Left ventricle myocardium inferior (tissue), 1 donor: Measurements from ENCODE around the gene C2orf76. TPM values are rescaled to one million over a fixed set of nuclear protein-coding genes. Genes with fewer than 3 reads are reported as not detected.

Experiments used
- DNase-seq: peaks from one replicate; pipeline ENCODE4 v3.0.0-alpha.2; 2020
- H3K27ac ChIP-seq: fragments of 200-600 bp; replicated peaks from 2 replicates; pipeline ENCODE4 v1.8.0; 2021
- H3K27me3 ChIP-seq: fragments of 200-600 bp; 2 replicates; pipeline ENCODE4 v1.8.0; 2021; ENCODE audit warnings: low read depth
- H3K36me3 ChIP-seq: fragments of 200-600 bp; 2 replicates; pipeline ENCODE4 v1.8.0; 2021
- H3K4me1 ChIP-seq: fragments of 200-600 bp; 2 replicates; pipeline ENCODE4 v1.8.0; 2021
- H3K4me3 ChIP-seq: fragments of 200-600 bp; 2 replicates; pipeline ENCODE4 v1.8.0; 2021; ENCODE audit warnings: mild to moderate bottlenecking, moderate library complexity
- H3K9me3 ChIP-seq: fragments of 200-600 bp; replicated peaks from 2 replicates; pipeline ENCODE4 v1.8.0; 2021
- CTCF ChIP-seq: fragments of 200-600 bp; IDR thresholded peaks from 2 replicates; pipeline ENCODE4 v1.8.0; 2021; ENCODE audit warnings: antibody characterized with exemption, mild to moderate bottlenecking, borderline replicate concordance
- intact Hi-C: fragments of 100-400 bp; cut with micrococcal nuclease; formaldehyde crosslinking; loops from one replicate; pipeline ENCODE4 v1.11.0; 2022
- total RNA-seq: library from RNA; stranded (reverse); fragmentation: NEBNext Ultra II Directional; extraction: Animal tissue kit (Norgen Biotek cat#: 25700); gene quantifications from one replicate; pipeline ENCODE4 v1.2.1, GENCODE V29; 2021
- donor health status: DM: no; HTN: yes; CAD: no; lungs with severe emphysema.

Gene C2orf76
- total RNA-seq, 1 donor from 2014 or later: 7.3 TPM

- Histone ChIP-seq H3K27ac (no peak overlapping the region), H3K27me3 (no peaks in the 10 kb centered on the region), H3K4me3 (no peak overlapping the region), H3K9me3 (no peaks in the 10 kb centered on the region), H3K36me3 (no peaks in the 10 kb centered on the region), H3K4me1 (peaks cover 4% of the 10 kb centered on the region)
- no peak for DNase-seq
- no peak for TF ChIP-seq CTCF
- intact Hi-C loops: no loop called here
Observed at GRCh38 chr2:119397196-119397595, 30.6 kb upstream of the C2orf76 start.

- H3K27ac ChIP-seq: no peak overlapping the region
- no peaks in the 10 kb centered on the region for H3K36me3 ChIP-seq
- H3K4me3 ChIP-seq: no peak overlapping the region
- no peak for TF ChIP-seq CTCF
- H3K9me3 ChIP-seq: no peaks in the 10 kb centered on the region
- H3K27me3 ChIP-seq: no peaks in the 10 kb centered on the region
- intact Hi-C loops: no loop called here
- DNase-seq: no peak
- peaks cover 11% of the 10 kb centered on the region for H3K4me1 ChIP-seq
Observed at GRCh38 chr2:119393971-119394748, 27.5 kb upstream of the C2orf76 start.

- peak; percentile 50 for DNase-seq
- Histone ChIP-seq H3K9me3 (no peaks in the 10 kb centered on the region), H3K4me1 (peaks cover 32% of the 10 kb centered on the region), H3K27ac (peak overlapping the region; percentile 70), H3K27me3 (no peaks in the 10 kb centered on the region), H3K36me3 (no peaks in the 10 kb centered on the region), H3K4me3 (no peak overlapping the region)
- TF ChIP-seq CTCF: no peak
- intact Hi-C loops: no loop called here
Observed at GRCh38 chr2:119389615-119390306, 23.1 kb upstream of the C2orf76 start.

DNA sequence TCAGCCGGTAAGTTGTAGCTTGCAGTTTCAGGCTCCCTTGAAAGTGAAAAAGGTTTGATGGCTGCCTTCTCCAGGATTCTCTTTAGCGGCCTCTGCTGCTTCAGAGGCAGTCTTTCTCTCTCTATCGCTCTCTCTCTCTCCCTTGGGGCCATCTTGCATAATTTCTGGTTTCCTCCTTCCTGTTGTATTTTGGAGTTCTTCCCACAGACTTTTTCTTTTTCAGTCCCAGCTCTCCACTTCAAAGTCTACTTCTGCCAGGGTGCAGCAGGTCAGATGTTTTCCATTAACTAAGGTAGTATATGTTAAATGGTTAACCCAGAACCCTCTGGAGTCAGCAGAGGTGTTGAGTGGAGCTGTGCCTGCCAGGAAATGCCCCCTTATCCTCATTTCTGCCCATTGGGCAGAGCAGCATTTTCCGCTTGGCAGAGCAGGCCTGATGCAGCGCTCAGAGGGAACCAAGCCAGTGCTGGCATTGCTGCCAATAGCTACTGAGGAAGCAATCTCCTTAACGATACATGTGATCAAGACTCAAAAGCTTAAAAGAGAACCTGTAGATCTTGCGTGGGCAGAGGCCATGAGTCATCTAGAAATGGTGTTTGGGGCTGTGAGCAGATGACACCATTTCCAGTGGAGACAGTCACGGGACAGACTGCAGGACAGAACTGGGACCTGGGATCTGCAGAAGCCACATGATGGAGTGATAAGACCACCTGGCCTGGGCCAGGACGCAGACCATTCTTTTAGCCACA lies 20.9 kb upstream of the C2orf76 start:
- Histone ChIP-seq H3K36me3 (no peaks in the 10 kb centered on the region), H3K27me3 (no peaks in the 10 kb centered on the region), H3K9me3 (no peaks in the 10 kb centered on the region), H3K27ac (peak overlapping the region; percentile 76), H3K4me3 (no peak overlapping the region), H3K4me1 (peaks cover 32% of the 10 kb centered on the region)
- intact Hi-C loops: no loop called here
- peak; percentile 69 for DNase-seq
- peak; percentile 46 for TF ChIP-seq CTCF

DNA sequence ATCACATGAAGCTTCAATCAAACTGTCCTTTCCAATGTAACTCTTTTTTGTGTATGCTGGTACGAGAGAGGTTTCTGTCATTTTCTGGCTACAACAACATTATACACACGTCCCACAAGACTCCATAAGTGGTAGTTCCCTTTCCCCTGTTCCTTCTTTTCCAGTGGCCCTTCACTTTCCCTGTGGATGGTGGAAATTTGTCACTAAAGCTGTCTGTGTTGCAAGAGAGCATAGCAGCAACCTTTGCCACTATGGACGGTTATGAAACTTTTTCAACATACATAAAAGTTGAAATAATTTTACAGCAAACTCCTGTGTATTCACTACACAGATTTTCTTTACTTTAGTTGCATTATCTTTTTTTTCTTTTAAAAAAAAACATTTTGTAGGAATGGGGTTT lies 18.8 kb upstream of the C2orf76 start:
- Histone ChIP-seq H3K9me3 (no peaks in the 10 kb centered on the region), H3K4me3 (no peak overlapping the region), H3K4me1 (peaks cover 32% of the 10 kb centered on the region), H3K36me3 (no peaks in the 10 kb centered on the region), H3K27me3 (no peaks in the 10 kb centered on the region), H3K27ac (no peak overlapping the region)
- TF ChIP-seq CTCF: no peak
- intact Hi-C loops: no loop called here
- DNase-seq: no peak
